Endothelial cell of umbilical vein (primary cell): ENCODE data around the gene SPG11. TPM values are rescaled to one million over a fixed set of nuclear protein-coding genes. Genes with fewer than 3 reads are reported as not detected.
"Not testable (repeated sequence)": the region's sequence is repeated elsewhere in the genome, so short reads cannot be mapped to it uniquely, and the experiment has no call there.

Experiments
- BruUV-seq: library from RNA; stranded (reverse); fragments of 400-500 nt; replicated peaks from 2 replicates; lab custom pipeline; 2021; lab: Mats Ljungman, UMichigan
- CTCF ChIA-PET: fragments of 300-600, 350-600 bp; sonication (Branson Sonifier 250); formaldehyde crosslinking; loops from one replicate; lab custom pipeline; 2021; ENCODE audit warnings: antibody characterized with exemption, inconsistent platforms; lab: Charles Lee
- POLR2A ChIA-PET: fragments of 300-600, 350-600 bp; sonication (Branson Sonifier 250); formaldehyde crosslinking; loops from one replicate; lab custom pipeline; 2021; ENCODE audit warnings: antibody characterized with exemption, inconsistent platforms; lab: Charles Lee
- DNase-seq: peaks from one replicate; pipeline ENCODE4 v3.0.0-alpha.2; 2011; ENCODE audit warnings: low read depth, low spot score
- FAIRE-seq: peaks from 2 replicates; lab custom pipeline; 2011; peaks lifted over from hg19 to GRCh38; lab: Jason Lieb, UNC
- H2AFZ ChIP-seq: 2 replicates; pipeline ENCODE4 v1.6.0; 2012; ENCODE audit warnings: low read depth, low read length, control low read depth, inconsistent platforms
- H3K27ac ChIP-seq: 2 replicates; pipeline ENCODE4 v1.5.1; 2011; ENCODE audit warnings: low read depth, mild to moderate bottlenecking, control low read depth, low read length, moderate library complexity; ENCODE audit not compliant: insufficient read depth
- H3K27me3 ChIP-seq, 2 experiments: 2 replicates each; pipeline versions ENCODE4 v1.6.0 to v1.6.1; 2011; ENCODE audit warnings: low read length in 2 of 2, mixed read lengths in 1 of 2; ENCODE audit not compliant: control insufficient read depth in 2 of 2, insufficient read depth in 2 of 2
- H3K36me3 ChIP-seq, 2 experiments: 2 replicates in 1 of 2; 3 replicates in 1 of 2; pipeline ENCODE4 v1.5.1; 2011; ENCODE audit warnings: low read length in 2 of 2, mild to moderate bottlenecking in 1 of 2, moderate library complexity in 1 of 2; ENCODE audit not compliant: control insufficient read depth in 2 of 2, insufficient read depth in 2 of 2; ENCODE audit errors: extremely low read depth in 1 of 2
- H3K4me1 ChIP-seq: 3 replicates; pipeline ENCODE4 v1.5.1; 2011; ENCODE audit warnings: mild to moderate bottlenecking, low read length; ENCODE audit not compliant: control insufficient read depth, insufficient read depth; ENCODE audit errors: extremely low read depth
- H3K4me2 ChIP-seq: 2 replicates; pipeline ENCODE4 v1.6.1; 2011; ENCODE audit warnings: low read length, control low read depth, mixed read lengths; ENCODE audit not compliant: insufficient read depth
- H3K4me3 ChIP-seq, 3 experiments: fragments of 200-600 bp in 1 of 3; sonication (generic), shearing (Covaris generic) in 1 of 3; replicated peaks in 1 of 3; 2 replicates each; pipeline ENCODE4 v1.5.1; 2011 to 2016; ENCODE audit warnings: control low read depth in 3 of 3, low read length in 3 of 3, mild to moderate bottlenecking in 2 of 3, inconsistent platforms in 1 of 3, low read depth in 1 of 3, moderate library complexity in 1 of 3; ENCODE audit not compliant: insufficient read depth in 1 of 3
- H3K79me2 ChIP-seq: 2 replicates; pipeline ENCODE4 v1.6.0; 2012; ENCODE audit warnings: low read length, inconsistent platforms; ENCODE audit not compliant: control insufficient read depth, insufficient read depth
- H3K9ac ChIP-seq: replicated peaks from 2 replicates; pipeline ENCODE3; 2011; ENCODE audit warnings: low read length, control low read depth; ENCODE audit not compliant: insufficient read depth; ENCODE audit errors: extremely low read depth
- H3K9me1 ChIP-seq: replicated peaks from 3 replicates; pipeline ENCODE4 v1.6.0; 2011; ENCODE audit warnings: mild to moderate bottlenecking, low read length; ENCODE audit not compliant: control insufficient read depth, insufficient read depth; ENCODE audit errors: extremely low read depth
- H3K9me3 ChIP-seq: replicated peaks from 2 replicates; pipeline ENCODE4 v1.5.1; 2012; ENCODE audit warnings: low read length, inconsistent platforms; ENCODE audit not compliant: control insufficient read depth, insufficient read depth
- H4K20me1 ChIP-seq: replicated peaks from 2 replicates; pipeline ENCODE3; 2011; ENCODE audit warnings: mild to moderate bottlenecking, low read length; ENCODE audit not compliant: control insufficient read depth, insufficient read depth; ENCODE audit errors: extremely low read depth
- MYC ChIP-seq: IDR thresholded peaks from one replicate; pipeline ENCODE4 v1.6.1; 2011; ENCODE audit warnings: mild to moderate bottlenecking, low read depth, low read length
- dilution Hi-C: fragments of 300-500 bp; cut with MboI; formaldehyde crosslinking; loops from one replicate; pipeline ENCODE4 v1.15.0; 2019; ENCODE audit warnings: low sequenced_read_pairs; ENCODE audit not compliant: extremely low pct_ligation_motif_present
- intact Hi-C: fragments of 100-400 bp; cut with micrococcal nuclease; formaldehyde crosslinking; loops from one replicate; pipeline ENCODE4 v1.10.0; 2022
- polyA plus RNA-seq, 4 experiments: library from polyadenylated mRNA; depleted of rRNA in 3 of 4; stranded (reverse) in 3 of 4; unstranded in 1 of 4; fragments of >200 nt; gene quantifications; 2 replicates each; pipeline versions ENCODE4 v1.2.1 to v1.2.3, GENCODE V29; 2011 to 2012; ENCODE audit warnings: missing spikeins in 1 of 4
- total RNA-seq: library from RNA; stranded (reverse); gene quantifications from 2 replicates; pipeline ENCODE4 v1.2.3, GENCODE V29; 2021
- TF ChIP-seq, protein P1 (sequence below), 2 donors: IDR thresholded peaks; 1 replicate in 1 of 2; 2 replicates in 1 of 2; pipeline ENCODE4 v1.5.1; 2011; ENCODE audit warnings: low read length in 2 of 2, mild to moderate bottlenecking in 2 of 2, moderate library complexity in 2 of 2, control low read depth in 1 of 2, inconsistent platforms in 1 of 2, low read depth in 1 of 2; ENCODE audit not compliant: insufficient read depth in 1 of 2; ENCODE audit errors: extremely low read depth in 1 of 2
- TF ChIP-seq, protein P2 (sequence below): IDR thresholded peaks from 2 replicates; pipeline ENCODE4 v1.6.1; 2011; ENCODE audit not compliant: insufficient read depth, insufficient read length

SPG11 gene
- total and polyA plus RNA-seq, 2 donors (not counting 3 experiments of a cell fraction or from before 2014, with no cell fraction given) = 30.7 to 53.5 TPM

DNA sequence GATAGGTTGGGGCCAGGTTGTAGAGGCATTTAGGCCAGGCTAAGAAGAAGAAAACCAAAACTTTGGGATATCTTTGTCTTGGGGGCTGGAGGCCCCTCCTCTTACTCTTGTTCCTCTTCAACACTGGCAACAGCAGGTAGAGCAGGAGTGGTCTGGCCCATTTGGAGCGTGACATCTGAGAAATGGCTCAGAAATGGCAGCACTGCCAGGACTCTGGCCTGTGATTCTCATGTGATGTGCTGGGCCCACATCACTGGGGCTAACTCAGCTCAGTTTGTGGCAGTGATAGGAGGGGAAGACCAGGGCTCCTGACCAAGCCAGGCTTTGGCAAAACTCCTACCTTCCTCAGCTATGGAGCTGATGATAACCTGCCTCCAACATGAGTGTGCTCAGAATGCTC, 29.2 kb upstream of the SPG11 start:
- DNase-seq = no peak
- ChIA-PET CTCF (interaction anchor here (1.1 to 1.3 kb wide), 2 partner anchors 29 to 34 kb away, joined by 3 to 4 read pairs; partner anchors contain the start of gene SPG11), POLR2A (no interaction called here)
- H3K27ac ChIP-seq = no peak overlapping the region
- intact Hi-C loops (no loop called here), dilution Hi-C loops (no loop called here)
- H3K9me1 ChIP-seq = no peaks in the 10 kb centered on the region
- H3K9ac ChIP-seq = no peak overlapping the region
- no peaks in the 10 kb centered on the region for H4K20me1 ChIP-seq
- BruUV-seq = no TSS peak
- no peaks in the 10 kb centered on the region for H3K4me1 ChIP-seq
- H2AFZ ChIP-seq = no peak overlapping the region
- no peaks in the 10 kb centered on the region for H3K36me3 ChIP-seq
- no peaks in the 10 kb centered on the region for H3K79me2 ChIP-seq
- H3K4me3 ChIP-seq = no peak overlapping the region
- no peaks in the 10 kb centered on the region for H3K9me3 ChIP-seq
- peaks cover 6 to 27% of the 10 kb centered on the region in 2 experiments for H3K27me3 ChIP-seq
- TF ChIP-seq, protein P1, sequence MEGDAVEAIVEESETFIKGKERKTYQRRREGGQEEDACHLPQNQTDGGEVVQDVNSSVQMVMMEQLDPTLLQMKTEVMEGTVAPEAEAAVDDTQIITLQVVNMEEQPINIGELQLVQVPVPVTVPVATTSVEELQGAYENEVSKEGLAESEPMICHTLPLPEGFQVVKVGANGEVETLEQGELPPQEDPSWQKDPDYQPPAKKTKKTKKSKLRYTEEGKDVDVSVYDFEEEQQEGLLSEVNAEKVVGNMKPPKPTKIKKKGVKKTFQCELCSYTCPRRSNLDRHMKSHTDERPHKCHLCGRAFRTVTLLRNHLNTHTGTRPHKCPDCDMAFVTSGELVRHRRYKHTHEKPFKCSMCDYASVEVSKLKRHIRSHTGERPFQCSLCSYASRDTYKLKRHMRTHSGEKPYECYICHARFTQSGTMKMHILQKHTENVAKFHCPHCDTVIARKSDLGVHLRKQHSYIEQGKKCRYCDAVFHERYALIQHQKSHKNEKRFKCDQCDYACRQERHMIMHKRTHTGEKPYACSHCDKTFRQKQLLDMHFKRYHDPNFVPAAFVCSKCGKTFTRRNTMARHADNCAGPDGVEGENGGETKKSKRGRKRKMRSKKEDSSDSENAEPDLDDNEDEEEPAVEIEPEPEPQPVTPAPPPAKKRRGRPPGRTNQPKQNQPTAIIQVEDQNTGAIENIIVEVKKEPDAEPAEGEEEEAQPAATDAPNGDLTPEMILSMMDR (IDR thresholded peaks at IDR 0.05; ENCODE audit: extremely low read depth in 1 of 2, insufficient read depth in 1 of 2, low read depth in 1 of 2, low read length in 2 of 2) = no peak
- TF ChIP-seq, protein P2, sequence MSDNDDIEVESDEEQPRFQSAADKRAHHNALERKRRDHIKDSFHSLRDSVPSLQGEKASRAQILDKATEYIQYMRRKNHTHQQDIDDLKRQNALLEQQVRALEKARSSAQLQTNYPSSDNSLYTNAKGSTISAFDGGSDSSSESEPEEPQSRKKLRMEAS = no peak
- TF ChIP-seq MYC = no peak
- FAIRE-seq = no peak
- no peak overlapping the region for H3K4me2 ChIP-seq

DNA sequence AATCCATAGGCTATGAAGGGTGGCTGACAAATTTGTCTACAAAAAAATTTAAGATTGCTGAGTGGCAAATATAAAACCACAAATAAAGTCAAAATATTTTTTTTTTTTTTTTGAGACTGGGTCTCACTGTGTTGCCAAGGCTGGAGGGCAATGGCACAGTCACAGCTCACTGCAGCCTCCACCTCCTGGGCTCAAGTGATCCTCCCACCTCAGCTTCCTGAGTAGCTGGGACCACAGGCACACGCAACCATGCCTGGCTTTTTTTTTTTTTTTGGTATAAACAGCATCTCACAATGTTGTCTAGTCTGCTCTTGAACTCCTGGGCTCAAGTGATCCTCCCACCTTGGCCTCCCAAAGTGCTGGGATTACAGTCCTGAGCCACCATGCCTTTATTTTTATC, 26.8 kb upstream of the SPG11 start:
- FAIRE-seq, H3K36me3 ChIP-seq, H2AFZ ChIP-seq, intact Hi-C loops, H3K4me1 ChIP-seq, H3K27ac ChIP-seq, H3K4me3 ChIP-seq, H3K9me1 ChIP-seq, CTCF ChIA-PET, dilution Hi-C loops, H3K9ac ChIP-seq, BruUV-seq, H4K20me1 ChIP-seq, H3K27me3 ChIP-seq, H3K9me3 ChIP-seq, POLR2A ChIA-PET, H3K79me2 ChIP-seq, DNase-seq, H3K4me2 ChIP-seq: not testable (repeated sequence)

DNA sequence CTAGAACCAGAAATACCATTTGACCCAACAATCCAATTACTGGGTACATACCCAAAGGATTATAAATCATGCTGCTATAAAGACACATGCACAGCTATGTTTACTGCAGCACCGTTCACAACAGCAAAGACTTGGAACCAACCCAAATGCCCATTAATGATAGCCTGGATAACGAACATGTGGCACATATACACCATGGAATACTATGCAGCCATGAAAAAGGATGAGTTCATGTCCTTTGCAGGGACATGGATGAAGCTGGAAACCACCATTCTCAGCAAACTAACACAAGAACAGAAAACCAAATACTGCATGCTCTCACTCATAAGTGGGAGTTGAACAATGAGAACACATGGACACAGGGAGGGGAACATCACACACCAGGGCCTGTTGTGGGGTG, 25.9 kb upstream of the SPG11 start:
- H3K79me2 ChIP-seq, H3K4me2 ChIP-seq, H3K4me3 ChIP-seq, H3K36me3 ChIP-seq, intact Hi-C loops, H3K9ac ChIP-seq, dilution Hi-C loops, CTCF ChIA-PET, H3K9me3 ChIP-seq, H3K9me1 ChIP-seq, H3K27me3 ChIP-seq, FAIRE-seq, H4K20me1 ChIP-seq, DNase-seq, H2AFZ ChIP-seq, POLR2A ChIA-PET, H3K27ac ChIP-seq, H3K4me1 ChIP-seq, BruUV-seq: not testable (repeated sequence)
